HepG2 (cell line): ENCODE data around the gene DNMT1. TPM values are rescaled to one million over a fixed set of nuclear protein-coding genes. Genes with fewer than 3 reads are reported as not detected.
A peak's percentile ranks its signal among the peaks of the same experiment; 100 is the strongest.

Experiments used
- ETV5 ChIP-seq: IDR thresholded peaks from 2 replicates; pipeline ENCODE4 v1.6.1; 2018; ENCODE audit warnings: missing biosample characterization, missing genetic modification reagents, inconsistent platforms, borderline replicate concordance
- GABPB1 ChIP-seq: IDR thresholded peaks from 2 replicates; pipeline ENCODE4 v1.6.1; 2016; ENCODE audit warnings: mild to moderate bottlenecking, missing genetic modification reagents, moderate library complexity, missing compliant biosample characterization
- GATAD2A ChIP-seq: IDR thresholded peaks from 2 replicates; pipeline ENCODE4 v1.6.1; 2016
- HMG20A ChIP-seq: IDR thresholded peaks from 2 replicates; pipeline ENCODE4 v1.6.1; 2016; ENCODE audit warnings: borderline replicate concordance
- ISL2 ChIP-seq: sonication (generic); formaldehyde crosslinking; IDR thresholded peaks from 2 replicates; pipeline ENCODE4 v1.5.0; 2020; ENCODE audit warnings: missing genetic modification reagents
- MBNL3 ChIP-seq: fragments of 250-450 bp; sonication (Bioruptor Pico); conservative IDR thresholded peaks from 2 replicates; pipeline ENCODE4 v1.8.0; 2022; ENCODE audit warnings: mild to moderate bottlenecking, inconsistent platforms
- PAF1 ChIP-seq: IDR thresholded peaks from 2 replicates; pipeline ENCODE4 v1.6.1; 2016; ENCODE audit warnings: missing genetic modification reagents, missing compliant biosample characterization
- PLRG1 ChIP-seq: fragments of 450-650 bp; conservative IDR thresholded peaks from 2 replicates; pipeline ENCODE4 v1.6.1; 2016
- RAD51 ChIP-seq: fragments of 450-650 bp; IDR thresholded peaks from 2 replicates; pipeline ENCODE4 v1.6.1; 2016; ENCODE audit warnings: borderline replicate concordance
- RBM22 ChIP-seq: fragments of 200-400 bp; formaldehyde crosslinking; optimal IDR thresholded peaks from 2 replicates; pipeline ENCODE3; 2017; ENCODE audit warnings: mild to moderate bottlenecking, low read length, moderate library complexity
- SP1 ChIP-seq, 2 experiments: fragments of 450-650 bp in 1 of 2; sonication (generic) in 1 of 2; formaldehyde crosslinking in 1 of 2; IDR thresholded peaks; 2 replicates each; pipeline versions ENCODE4 v1.4.0 to v1.6.1; 2016 to 2020; ENCODE audit warnings: missing genetic modification reagents in 1 of 2
- ZBTB7A ChIP-seq: sonication (generic); formaldehyde crosslinking; IDR thresholded peaks from 2 replicates; pipeline ENCODE4 v1.8.0; 2022; ENCODE audit warnings: mild to moderate bottlenecking, missing genetic modification reagents
- ZFP1 ChIP-seq: IDR thresholded peaks from 2 replicates; pipeline ENCODE4 v1.6.1; 2016
- ZMYM3 ChIP-seq: sonication (generic); formaldehyde crosslinking; IDR thresholded peaks from 2 replicates; pipeline ENCODE4 v1.5.1; 2020; ENCODE audit warnings: mild to moderate bottlenecking, missing genetic modification reagents
- ZNF136 ChIP-seq: sonication (generic); formaldehyde crosslinking; IDR thresholded peaks from 2 replicates; pipeline ENCODE4 v1.8.1; 2022; ENCODE audit warnings: low read depth, mild to moderate bottlenecking, moderate library complexity, missing genetic modification reagents
- ZNF234 ChIP-seq: sonication (generic); formaldehyde crosslinking; conservative IDR thresholded peaks from 2 replicates; pipeline ENCODE4 v1.5.1; 2020; ENCODE audit warnings: mild to moderate bottlenecking, missing genetic modification reagents
- ZNF350 ChIP-seq: sonication (generic); formaldehyde crosslinking; IDR thresholded peaks from 2 replicates; pipeline ENCODE4 v1.4.0; 2020; ENCODE audit warnings: mild to moderate bottlenecking, low read depth, missing genetic modification reagents, borderline replicate concordance
- ZNF354B ChIP-seq: sonication (generic); formaldehyde crosslinking; IDR thresholded peaks from 2 replicates; pipeline ENCODE4 v1.8.0; 2022; ENCODE audit warnings: mild to moderate bottlenecking, missing genetic modification reagents
- ZNF430 ChIP-seq: sonication (generic); formaldehyde crosslinking; IDR thresholded peaks from 2 replicates; pipeline ENCODE4 v1.9.0; 2021; ENCODE audit warnings: mild to moderate bottlenecking, missing genetic modification reagents
- ZNF546 ChIP-seq: sonication (generic); formaldehyde crosslinking; conservative IDR thresholded peaks from 2 replicates; pipeline ENCODE4 v1.8.1; 2023; ENCODE audit warnings: mild to moderate bottlenecking, missing genetic modification reagents
- ZNF614 ChIP-seq: IDR thresholded peaks from 2 replicates; pipeline ENCODE4 v1.6.1; 2018; ENCODE audit warnings: missing biosample characterization, missing genetic modification reagents, inconsistent platforms, borderline replicate concordance
- ZNF720 ChIP-seq: sonication (generic); formaldehyde crosslinking; IDR thresholded peaks from 2 replicates; pipeline ENCODE4 v1.4.0; 2020; ENCODE audit warnings: missing genetic modification reagents
- polyA plus RNA-seq, 8 experiments: library from polyadenylated mRNA; depleted of rRNA in 3 of 8; stranded (reverse) in 7 of 8; unstranded in 1 of 8; fragments of >200 nt; fragmentation: Illumina TruSeq in 4 of 8; extraction: Trizol in 4 of 8; gene quantifications; 2 replicates each; pipeline versions ENCODE4 v1.2.1 to v1.2.3, GENCODE V29; 2011 to 2016; ENCODE audit warnings: low read depth in 4 of 8, missing spikeins in 1 of 8, mixed read lengths in 1 of 8; ENCODE audit not compliant: insufficient read depth in 1 of 8
- total RNA-seq, 5 experiments: library from RNA; depleted of rRNA; stranded (reverse); fragments of >200 nt; fragmentation: Illumina TruSeq; extraction: Trizol; gene quantifications; 2 replicates each; pipeline ENCODE4 v1.2.3, GENCODE V29; 2016; ENCODE audit warnings: low read depth in 1 of 5
- TF ChIP-seq, protein P1 (sequence below), 2 experiments: sonication (generic) in 1 of 2; formaldehyde crosslinking in 1 of 2; IDR thresholded peaks; 2 replicates each; pipeline versions ENCODE4 v1.4.0 to v1.6.1; 2018 to 2020; ENCODE audit warnings: missing genetic modification reagents in 2 of 2, borderline replicate concordance in 1 of 2, low read depth in 1 of 2, mild to moderate bottlenecking in 1 of 2, missing biosample characterization in 1 of 2
- TF ChIP-seq, protein P2 (sequence below): IDR thresholded peaks from 2 replicates; pipeline ENCODE4 v1.6.1; 2016; ENCODE audit warnings: mild to moderate bottlenecking, missing biosample characterization, missing genetic modification reagents
- TF ChIP-seq, protein P3 (sequence below): sonication (generic); formaldehyde crosslinking; IDR thresholded peaks from 2 replicates; pipeline ENCODE4 v1.4.0; 2020; ENCODE audit warnings: mild to moderate bottlenecking, missing genetic modification reagents

Gene DNMT1
- total and polyA plus RNA-seq, 2 of the 13 experiments (the other 11 are each of a cell fraction or from before 2014, with no cell fraction given) = 31.2 to 91.1 TPM

DNA sequence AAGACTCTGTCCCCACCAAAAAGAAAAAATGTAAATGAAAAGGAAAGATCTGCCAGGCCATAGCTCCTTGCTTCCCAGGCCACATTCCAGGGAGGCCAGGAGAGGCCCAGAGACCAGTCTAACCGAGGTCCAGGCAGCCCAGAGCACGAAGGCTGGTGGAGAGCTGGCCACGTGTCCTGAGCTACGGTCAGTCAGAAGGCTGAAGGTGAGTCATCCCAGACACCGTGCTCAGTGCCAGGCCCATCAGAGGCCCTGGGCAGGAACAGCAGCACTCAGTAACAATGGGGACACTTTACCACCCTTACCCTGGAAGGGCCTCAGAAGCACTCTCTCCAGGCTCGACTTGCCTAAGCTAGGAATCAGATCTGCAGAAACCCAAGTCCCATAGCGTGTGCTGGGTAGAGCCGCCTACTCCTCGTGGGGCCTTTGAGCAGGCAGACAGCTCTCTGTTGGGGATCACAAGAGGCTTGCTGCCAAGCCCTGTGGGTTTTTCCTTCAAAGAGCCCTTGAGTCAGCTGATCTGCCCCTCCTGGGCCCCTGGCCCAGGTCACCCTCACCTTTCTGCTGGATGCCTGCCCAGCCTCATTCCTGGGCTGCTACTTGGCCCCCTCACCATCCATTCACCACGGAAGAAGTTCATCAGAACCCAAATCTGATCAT is 11.6 kb upstream of the DNMT1 start (continued):
- TF ChIP-seq, protein P1, sequence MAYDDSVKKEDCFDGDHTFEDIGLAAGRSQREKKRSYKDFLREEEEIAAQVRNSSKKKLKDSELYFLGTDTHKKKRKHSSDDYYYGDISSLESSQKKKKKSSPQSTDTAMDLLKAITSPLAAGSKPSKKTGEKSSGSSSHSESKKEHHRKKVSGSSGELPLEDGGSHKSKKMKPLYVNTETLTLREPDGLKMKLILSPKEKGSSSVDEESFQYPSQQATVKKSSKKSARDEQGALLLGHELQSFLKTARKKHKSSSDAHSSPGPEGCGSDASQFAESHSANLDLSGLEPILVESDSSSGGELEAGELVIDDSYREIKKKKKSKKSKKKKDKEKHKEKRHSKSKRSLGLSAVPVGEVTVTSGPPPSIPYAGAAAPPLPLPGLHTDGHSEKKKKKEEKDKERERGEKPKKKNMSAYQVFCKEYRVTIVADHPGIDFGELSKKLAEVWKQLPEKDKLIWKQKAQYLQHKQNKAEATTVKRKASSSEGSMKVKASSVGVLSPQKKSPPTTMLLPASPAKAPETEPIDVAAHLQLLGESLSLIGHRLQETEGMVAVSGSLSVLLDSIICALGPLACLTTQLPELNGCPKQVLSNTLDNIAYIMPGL (CRISPR knock-in tag; IDR thresholded peaks at IDR 0.05; ENCODE audit: borderline replicate concordance in 1 of 2, low read depth in 1 of 2) = 0 out of 4 replicates have a peak, but pooled peaks of 1 of the 2 experiments have one; percentile 13
- TF ChIP-seq, protein P2, sequence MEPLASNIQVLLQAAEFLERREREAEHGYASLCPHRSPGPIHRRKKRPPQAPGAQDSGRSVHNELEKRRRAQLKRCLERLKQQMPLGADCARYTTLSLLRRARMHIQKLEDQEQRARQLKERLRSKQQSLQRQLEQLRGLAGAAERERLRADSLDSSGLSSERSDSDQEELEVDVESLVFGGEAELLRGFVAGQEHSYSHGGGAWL (CRISPR knock-in tag) = no peak
- TF ChIP-seq ZNF430 (peak; percentile 47; the same call in 1 of the 2 replicates), GATAD2A (peak; percentile 50), GABPB1 (CRISPR knock-in tag) (peak; percentile 30; the same call in 1 of the 2 replicates), PLRG1 (no peak), ISL2 (CRISPR knock-in tag) (no peak), ZFP1 (CRISPR knock-in tag) (no peak), ZNF614 (CRISPR knock-in tag) (peak; percentile 34; the same call in 1 of the 2 replicates), ZNF354B (CRISPR knock-in tag) (no peak), ZNF350 (CRISPR knock-in tag) (peak; percentile 53; the same call in 1 of the 2 replicates), SP1 (IDR thresholded peaks at IDR 0.05) (no peak), SP1 (CRISPR knock-in tag; IDR thresholded peaks at IDR 0.05) (no peak), HMG20A (peak; percentile 23; the same call in 1 of the 2 replicates), ZNF720 (no peak), ZMYM3 (CRISPR knock-in tag) (peak; percentile 53; the same call in 1 of the 2 replicates), ZBTB7A (CRISPR knock-in tag) (no peak), RBM22 (no peak), MBNL3 (no peak), ZNF546 (CRISPR knock-in tag) (no peak), PAF1 (CRISPR knock-in tag) (no peak), RAD51 (no peak), ETV5 (0 out of 2 replicates have a peak, but pooled peaks have one; percentile 6), ZNF136 (CRISPR knock-in tag) (no peak), ZNF234 (CRISPR knock-in tag) (no peak)
- TF ChIP-seq, protein P3, sequence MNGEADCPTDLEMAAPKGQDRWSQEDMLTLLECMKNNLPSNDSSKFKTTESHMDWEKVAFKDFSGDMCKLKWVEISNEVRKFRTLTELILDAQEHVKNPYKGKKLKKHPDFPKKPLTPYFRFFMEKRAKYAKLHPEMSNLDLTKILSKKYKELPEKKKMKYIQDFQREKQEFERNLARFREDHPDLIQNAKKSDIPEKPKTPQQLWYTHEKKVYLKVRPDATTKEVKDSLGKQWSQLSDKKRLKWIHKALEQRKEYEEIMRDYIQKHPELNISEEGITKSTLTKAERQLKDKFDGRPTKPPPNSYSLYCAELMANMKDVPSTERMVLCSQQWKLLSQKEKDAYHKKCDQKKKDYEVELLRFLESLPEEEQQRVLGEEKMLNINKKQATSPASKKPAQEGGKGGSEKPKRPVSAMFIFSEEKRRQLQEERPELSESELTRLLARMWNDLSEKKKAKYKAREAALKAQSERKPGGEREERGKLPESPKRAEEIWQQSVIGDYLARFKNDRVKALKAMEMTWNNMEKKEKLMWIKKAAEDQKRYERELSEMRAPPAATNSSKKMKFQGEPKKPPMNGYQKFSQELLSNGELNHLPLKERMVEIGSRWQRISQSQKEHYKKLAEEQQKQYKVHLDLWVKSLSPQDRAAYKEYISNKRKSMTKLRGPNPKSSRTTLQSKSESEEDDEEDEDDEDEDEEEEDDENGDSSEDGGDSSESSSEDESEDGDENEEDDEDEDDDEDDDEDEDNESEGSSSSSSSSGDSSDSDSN = peak; percentile 46; the same call in 1 of the 2 replicates
